NCI-H2081 treated with DMSO at 0.1 percent for 48 hours (cell line): ENCODE results near the gene PIAS1.
"Not testable (repeated sequence)": the region's sequence is repeated elsewhere in the genome, so short reads cannot be mapped to it uniquely, and the experiment has no call there.

Experiments
- DNase-seq: peaks from one replicate; lab custom pipeline; 2025; lab: John Stamatoyannopoulos, UW

PIAS1 gene

GRCh38 chr15:68053701-68054627 lies at the start of gene PIAS1:
PIAS1 (plus strand) TSS chr15:68054315; CDS start chr15:68054327, 12 bp downstream.
- peak; percentile 79 for DNase-seq

GRCh38 chr15:68007642-68008041 lies 46.5 kb upstream of the PIAS1 start:
- DNase-seq, result not testable (repeated sequence)

DNA sequence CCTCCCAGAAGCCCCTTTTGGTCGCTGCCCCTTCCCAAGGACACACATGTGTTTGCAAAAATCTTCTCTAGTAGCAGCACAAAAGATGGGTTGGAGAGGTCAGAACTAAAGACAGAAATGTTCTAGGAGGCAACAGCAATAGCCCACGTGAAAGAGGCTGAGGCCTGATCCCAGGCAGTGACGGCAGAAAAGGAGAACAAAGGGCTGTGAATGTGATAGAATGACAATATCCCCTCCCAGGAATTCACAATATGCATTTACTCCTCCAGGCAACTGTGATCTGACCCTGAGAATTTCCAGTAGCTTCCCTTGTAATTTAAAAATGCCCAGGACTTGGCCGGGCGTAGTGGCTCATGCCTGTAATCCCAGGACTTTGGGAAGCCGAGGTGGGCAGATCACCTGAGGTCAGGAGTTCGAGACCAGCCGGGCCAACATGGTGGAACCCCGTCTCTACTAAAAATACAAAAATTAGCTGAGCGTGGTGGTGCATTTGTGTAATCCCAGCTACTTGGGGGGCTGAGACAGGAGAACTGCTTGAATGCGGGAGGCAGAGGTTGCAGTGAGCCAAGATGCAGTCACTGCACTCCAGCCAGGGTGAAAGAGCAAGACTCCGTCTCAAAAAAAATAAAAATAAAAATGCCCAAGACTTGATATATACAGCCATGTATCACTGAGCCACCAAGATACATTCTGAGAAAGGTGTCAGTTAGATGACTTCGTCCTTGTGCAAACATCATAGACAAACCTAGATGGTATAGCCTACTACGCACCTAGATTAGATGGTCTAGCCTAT lies 43.6 kb upstream of the PIAS1 start:
- no peak for DNase-seq

DNA sequence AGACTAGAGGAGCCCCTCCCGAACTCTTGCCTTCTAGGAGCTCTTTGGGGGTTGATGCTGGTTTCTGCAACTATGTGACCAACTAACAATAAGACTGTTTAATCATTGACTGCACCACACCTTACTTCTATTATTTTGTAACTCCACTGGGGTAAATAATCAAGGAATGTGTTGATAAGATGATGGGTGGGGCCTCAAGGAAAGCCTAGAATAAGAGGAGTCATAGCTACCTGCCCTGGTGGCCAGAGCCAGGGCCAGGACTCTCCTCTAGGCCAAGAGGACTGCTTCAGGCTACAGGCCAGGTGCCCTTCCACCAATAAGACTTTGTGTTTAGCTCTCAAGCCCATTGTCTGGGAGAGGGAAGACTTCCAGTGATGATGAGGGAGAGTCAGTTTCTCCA lies 41.2 kb upstream of the PIAS1 start:
- no peak for DNase-seq

GRCh38 chr15:68014219-68014618 lies 39.9 kb upstream of the PIAS1 start:
- DNase-seq, result no peak

DNA sequence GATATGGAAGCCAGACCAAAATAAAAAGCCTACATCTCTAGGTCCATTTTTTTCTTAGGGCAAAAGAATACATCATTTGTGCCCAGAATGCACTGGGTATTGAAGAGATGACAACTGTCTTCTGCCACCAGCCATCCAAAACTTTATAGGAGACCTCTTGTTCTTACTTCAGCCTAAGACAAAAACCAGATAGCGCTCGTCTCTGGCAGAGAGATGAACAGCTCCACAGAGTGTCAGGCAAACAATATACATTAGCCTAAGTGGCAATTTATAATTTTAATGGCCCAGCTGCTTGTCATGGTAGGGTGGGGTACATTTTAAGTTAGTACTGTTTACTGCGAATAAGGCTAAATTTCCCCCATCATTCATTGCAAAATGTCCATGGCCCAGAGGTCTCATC lies 38.9 kb upstream of the PIAS1 start:
- DNase-seq, result no peak

DNA sequence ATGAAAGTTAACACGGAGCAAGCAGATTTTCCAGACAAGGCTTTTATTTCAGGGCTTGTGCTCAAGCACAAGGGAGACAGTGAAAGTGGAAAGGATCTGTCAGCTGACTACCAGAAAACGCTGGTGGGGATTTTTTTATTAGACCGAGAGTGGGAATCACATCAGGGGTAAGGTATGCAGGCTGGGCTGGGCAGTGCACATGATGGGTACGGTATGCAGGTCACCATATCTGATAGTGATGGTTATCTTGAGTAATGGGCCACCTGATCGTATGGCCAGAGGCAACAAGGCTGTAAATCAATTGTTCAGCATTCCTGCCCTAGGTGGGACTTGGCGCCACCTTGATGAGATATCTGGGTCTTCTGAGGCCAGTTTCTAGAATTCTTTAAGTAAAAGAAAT lies 36.9 kb upstream of the PIAS1 start:
- no peak for DNase-seq

DNA sequence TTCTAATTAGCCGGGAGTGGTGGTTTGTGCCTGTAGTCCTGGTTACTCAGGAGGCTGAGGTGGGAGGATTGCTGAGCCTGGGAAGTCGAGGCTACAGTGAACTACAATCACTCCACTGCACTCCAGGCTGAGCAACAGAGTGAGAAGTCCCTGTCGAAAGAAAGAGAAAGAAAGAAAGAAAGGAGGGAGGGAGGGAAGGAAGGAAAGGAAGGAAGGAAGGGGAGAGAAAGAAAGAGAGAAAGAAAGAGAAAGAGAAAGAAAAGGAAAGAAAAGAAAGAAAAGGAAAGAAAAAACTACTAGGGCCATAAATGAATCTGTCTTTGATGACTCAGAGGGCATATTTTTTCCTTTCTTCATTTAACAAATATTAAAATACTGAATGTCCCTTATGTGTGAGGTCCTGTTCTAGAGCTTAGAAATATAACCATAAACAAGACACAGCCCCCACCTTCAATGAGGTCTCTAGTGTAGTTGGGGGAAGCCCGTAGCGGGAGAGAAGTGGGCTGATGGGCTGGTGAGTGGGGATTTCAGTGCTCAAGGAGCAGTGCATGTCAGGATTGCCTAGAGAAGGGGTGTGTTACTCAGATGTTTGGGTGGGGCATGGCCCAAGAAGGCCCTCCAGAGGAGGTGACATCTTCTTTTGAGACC lies 35.2 kb upstream of the PIAS1 start:
- DNase-seq, result no peak

DNA sequence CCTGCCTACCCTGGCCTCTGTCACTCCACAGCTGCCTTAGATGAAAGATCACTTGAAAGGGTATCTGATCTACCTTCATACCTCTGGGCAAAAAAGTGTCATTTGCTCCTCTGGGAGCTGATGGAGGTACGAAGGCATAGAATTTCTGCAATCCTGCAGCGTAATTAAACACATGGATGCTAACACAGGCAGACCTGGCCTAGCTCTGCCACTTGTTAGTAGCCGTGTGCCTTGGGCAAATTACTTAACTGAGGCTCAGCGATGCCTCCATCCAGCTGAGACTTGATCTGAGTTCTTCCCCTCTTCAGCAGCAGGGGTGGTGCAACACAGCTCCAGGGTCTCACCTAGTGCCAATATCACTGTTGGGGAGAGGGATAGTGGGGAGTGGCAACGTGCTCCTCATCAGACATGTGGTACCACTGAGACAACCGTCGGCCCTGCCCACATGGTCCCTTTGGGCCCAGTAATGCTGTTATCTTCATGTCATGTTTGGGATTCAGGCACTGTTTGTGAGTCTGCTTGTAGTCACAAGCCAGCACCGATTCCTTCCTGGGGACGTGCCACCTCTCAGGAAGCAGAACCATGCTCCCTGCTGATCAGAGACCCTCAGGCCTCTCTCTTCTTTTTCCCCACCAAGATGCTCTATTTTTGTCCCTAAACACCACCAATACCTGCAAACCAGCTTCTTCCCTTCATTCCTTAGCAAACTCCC lies 34.1 kb upstream of the PIAS1 start:
- DNase-seq, result no peak

DNA sequence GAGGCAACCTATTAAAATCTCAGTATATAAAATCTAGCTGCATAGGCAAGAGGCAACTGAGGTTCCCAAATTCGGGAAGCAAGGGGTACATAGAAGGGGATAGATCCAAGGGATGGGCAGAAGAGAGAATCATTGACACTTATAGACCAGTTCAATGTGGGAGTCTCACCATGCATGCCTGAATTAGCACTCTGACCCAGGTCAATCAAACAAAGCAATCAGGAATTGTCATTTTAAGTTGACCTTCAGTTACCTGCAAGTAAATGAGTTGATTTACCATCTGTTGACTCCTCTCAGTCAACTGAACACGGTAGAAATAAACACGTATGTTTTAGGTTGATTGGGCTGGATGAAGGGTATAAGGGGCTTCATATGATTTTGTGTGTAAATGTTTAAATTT lies 33.4 kb upstream of the PIAS1 start:
- no peak for DNase-seq

DNA sequence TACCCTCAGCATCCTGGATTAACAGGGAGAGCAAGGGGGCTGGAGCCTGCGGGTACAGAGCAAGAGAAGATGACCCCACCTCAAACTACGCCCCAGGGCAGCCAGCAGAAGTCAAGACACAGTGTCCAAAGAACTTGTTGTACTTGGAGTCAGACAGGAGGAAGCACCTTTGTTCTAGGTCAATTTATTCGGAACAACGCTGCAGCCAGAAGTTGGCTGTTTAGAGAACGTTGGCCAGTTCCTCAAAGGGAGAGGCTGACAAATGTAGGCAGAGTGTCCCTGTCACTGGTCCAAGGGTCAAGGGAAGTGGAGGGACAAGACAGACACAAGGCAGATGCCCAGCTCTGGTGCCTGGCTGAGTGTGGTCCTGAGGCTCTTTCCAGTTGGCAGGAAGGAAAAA lies 32.1 kb upstream of the PIAS1 start:
- no peak for DNase-seq

GRCh38 chr15:68023307-68024101 lies 30.6 kb upstream of the PIAS1 start:
- DNase-seq, result no peak

DNA sequence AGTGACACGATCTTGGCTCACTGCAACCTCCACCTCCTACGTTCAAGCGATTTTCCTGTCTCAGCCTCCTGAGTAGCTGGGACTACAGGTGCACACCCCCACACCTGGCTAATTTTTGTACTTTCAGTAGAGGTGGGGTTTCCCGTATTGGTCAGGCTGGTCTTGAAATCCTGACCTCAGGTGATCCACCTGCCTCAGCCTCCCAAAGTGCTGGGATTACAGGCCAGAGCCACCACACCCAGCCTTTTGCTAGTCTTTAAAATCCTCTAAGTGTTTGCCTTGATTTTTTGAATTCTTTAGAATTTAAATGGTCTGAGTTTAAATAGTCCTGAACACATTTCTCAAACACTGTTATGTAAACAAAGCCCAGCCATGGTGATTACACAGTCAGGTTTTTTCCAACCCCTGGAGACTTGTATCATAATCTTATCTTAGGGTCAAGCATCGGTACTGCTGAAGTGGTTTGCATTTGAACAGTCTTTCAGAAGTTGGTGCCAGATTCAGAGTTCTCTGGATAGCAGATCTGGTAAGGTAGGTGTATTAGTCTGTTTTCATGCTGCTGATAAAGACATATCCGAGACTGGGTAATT lies 28.2 kb upstream of the PIAS1 start:
- no peak for DNase-seq

GRCh38 chr15:68027388-68027787 lies 26.7 kb upstream of the PIAS1 start:
- no peak for DNase-seq

DNA sequence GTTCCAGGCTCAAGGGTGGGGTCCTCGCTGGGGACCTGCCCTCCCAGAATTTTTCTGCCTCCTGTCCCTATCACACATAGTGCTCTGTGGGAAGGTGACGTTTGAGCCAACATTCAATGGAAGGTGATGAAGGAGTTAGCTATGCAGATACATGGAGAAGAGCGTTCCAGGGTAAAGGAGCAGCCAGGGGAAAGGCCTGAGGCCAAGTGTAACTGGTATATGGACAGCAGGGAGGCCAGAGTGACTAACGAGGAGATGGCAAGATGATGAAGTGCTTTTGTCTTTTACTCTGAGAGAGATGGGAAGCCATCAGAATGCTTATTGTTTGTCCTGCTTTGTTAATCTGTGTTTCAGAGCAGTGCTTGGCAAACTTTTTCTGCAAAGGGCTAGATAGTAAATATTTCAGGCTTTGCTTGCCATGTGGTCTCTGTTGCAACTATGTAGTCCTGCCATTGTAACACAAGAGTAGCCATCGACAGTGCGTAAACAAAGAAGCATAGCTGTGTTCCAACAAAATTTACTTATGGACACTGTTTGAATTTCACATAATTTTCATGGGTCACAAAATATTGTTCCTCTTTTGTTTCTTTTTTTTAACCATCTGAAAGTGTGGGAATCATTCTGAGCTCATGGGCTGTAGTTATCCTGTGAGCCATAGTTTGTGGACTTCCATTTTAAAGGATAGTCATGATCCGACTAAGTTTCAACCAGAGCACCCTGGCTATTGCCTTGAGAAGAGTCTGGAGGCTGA lies 25.8 kb upstream of the PIAS1 start:
- no peak for DNase-seq

DNA sequence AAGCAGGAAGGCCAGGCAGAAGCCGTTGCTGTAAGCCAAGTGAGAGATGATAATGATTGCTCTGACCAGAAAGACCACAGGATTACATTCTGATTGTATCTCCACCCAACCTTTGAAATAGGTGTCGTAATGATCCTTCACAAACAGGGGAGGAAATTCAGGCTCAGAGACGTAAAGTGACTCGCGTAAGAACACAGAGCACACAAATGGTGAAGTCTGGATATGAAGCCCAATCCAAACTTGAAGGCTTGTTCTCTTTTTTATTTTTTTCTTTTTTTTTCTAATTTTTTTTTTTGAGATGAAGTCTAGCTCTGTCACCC lies 25.3 kb upstream of the PIAS1 start:
- no peak for DNase-seq

- no peak for DNase-seq
These were observed 24.2 kb upstream of the PIAS1 start for GRCh38 chr15:68029959-68030358.

DNA sequence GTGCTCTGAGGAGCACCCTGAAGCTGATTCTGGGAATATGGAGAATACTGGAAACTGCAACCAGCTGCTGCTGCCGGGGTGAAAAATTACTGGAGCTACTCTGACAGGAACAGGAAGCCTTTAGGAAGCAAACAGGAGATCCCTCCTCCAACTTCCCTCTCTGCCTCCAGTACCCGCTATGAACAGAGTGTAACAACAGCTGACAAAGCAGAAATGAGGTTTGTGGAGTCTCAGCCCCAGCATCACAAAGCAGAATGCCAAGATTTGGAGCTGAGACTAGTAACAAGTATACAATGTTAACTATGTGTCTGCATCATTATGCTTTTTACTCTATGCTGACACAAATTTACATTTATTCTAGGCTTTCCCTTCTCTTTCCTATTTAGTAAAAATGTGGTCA lies 22.7 kb upstream of the PIAS1 start:
- DNase-seq, result no peak

DNA sequence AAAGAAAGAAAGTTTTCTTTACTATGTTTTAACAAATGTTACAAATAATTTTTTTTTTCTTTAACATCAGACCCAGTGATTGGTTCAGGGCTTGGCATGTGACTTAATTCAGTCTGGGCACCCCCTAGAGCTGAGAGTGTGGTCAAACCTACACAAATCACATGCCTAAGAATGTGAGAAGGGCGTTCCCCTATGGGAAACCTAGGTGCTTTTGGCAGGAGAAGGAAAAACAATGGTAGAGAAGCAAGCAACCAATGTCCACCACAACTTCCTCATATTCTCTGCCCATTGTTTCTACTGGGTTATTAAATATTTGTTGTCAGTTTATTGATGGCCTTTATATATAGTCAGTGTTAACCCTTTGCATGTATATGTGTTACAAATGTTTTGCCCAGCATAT lies 21.4 kb upstream of the PIAS1 start:
- no peak for DNase-seq

GRCh38 chr15:68034081-68034480 lies 20.0 kb upstream of the PIAS1 start:
- DNase-seq, result no peak
